GM19240 (cell line): ENCODE results near the gene TRAPPC2L.
A peak's percentile ranks its signal among the peaks of the same experiment; 100 is the strongest.
"Not testable (repeated sequence)": the region's sequence is repeated elsewhere in the genome, so short reads cannot be mapped to it uniquely, and the experiment has no call there.

Source experiments
- DNase-seq: peaks from one replicate; pipeline ENCODE4 v3.0.0; 2011; ENCODE audit warnings: low spot score; ENCODE audit not compliant: insufficient read length

The TRAPPC2L gene

GRCh38 chr16:88891083-88891482, 34.2 kb downstream of the TRAPPC2L start:
- DNase-seq, result no peak

GRCh38 chr16:88892065-88892464, 35.1 kb downstream of the TRAPPC2L start:
- no peak for DNase-seq

- DNase-seq, result no peak
Observed at GRCh38 chr16:88893127-88893968, 36.4 kb downstream of the TRAPPC2L start.

GRCh38 chr16:88894266-88894665, 37.3 kb downstream of the TRAPPC2L start:
- not testable (repeated sequence) for DNase-seq

GRCh38 chr16:88894681-88895300, 37.9 kb downstream of the TRAPPC2L start:
- DNase-seq, result no peak

GRCh38 chr16:88895335-88895734, 38.4 kb downstream of the TRAPPC2L start:
- DNase-seq, result no peak

- DNase-seq, result no peak
Observed at GRCh38 chr16:88896238-88897070, 39.5 kb downstream of the TRAPPC2L start.

GRCh38 chr16:88897696-88898425, 40.9 kb downstream of the TRAPPC2L start:
- no peak for DNase-seq

- no peak for DNase-seq
Observed at GRCh38 chr16:88899901-88900661, 43.2 kb downstream of the TRAPPC2L start.

- no peak for DNase-seq
Observed at GRCh38 chr16:88900662-88901052, 43.7 kb downstream of the TRAPPC2L start.

GRCh38 chr16:88901718-88902337, 44.9 kb downstream of the TRAPPC2L start:
- no peak for DNase-seq

- no peak for DNase-seq
Observed at GRCh38 chr16:88902744-88903143, 45.8 kb downstream of the TRAPPC2L start.

GRCh38 chr16:88903267-88903666, 46.3 kb downstream of the TRAPPC2L start:
- no peak for DNase-seq

GRCh38 chr16:88904676-88905365, 47.9 kb downstream of the TRAPPC2L start:
- DNase-seq, result no peak

GRCh38 chr16:88905563-88905962, 48.6 kb downstream of the TRAPPC2L start:
- peak; percentile 67 for DNase-seq

- DNase-seq, result no peak
Observed at GRCh38 chr16:88906020-88906419, 49.1 kb downstream of the TRAPPC2L start.

- no peak for DNase-seq
Observed at GRCh38 chr16:88906535-88907105, 49.7 kb downstream of the TRAPPC2L start.

- DNase-seq, result no peak
Observed at GRCh38 chr16:88907768-88908167, 50.8 kb downstream of the TRAPPC2L start.

GRCh38 chr16:88908307-88908706, 51.4 kb downstream of the TRAPPC2L start:
- no peak for DNase-seq
